Lung (tissue), 12 donors: ENCODE results near the gene MYO18B. TPM values are rescaled to one million over a fixed set of nuclear protein-coding genes. Genes with fewer than 3 reads are reported as not detected.
A peak's percentile ranks its signal among the peaks of the same experiment; 100 is the strongest.

Experiments
- ATAC-seq: fragments of 200-7000 bp; cut with Tn5 transposase; one replicate; pipeline ENCODE4 v1.9.1; 2020; ENCODE audit warnings: moderate number of reproducible peaks; ENCODE audit not compliant: insufficient read depth, low FRiP score
- DNase-seq, 3 donors: peaks; one replicate each; pipeline ENCODE4 v3.0.0-alpha.2; 2013 to 2017
- H3K27ac ChIP-seq, 2 donors: one replicate each; pipeline ENCODE4 v1.5.1; 2013; ENCODE audit warnings: mild to moderate bottlenecking in 2 of 2, moderate library complexity in 2 of 2, control low read depth in 1 of 2, inconsistent platforms in 1 of 2, low read depth in 1 of 2, low read length in 1 of 2
- H3K27me3 ChIP-seq, 3 donors: one replicate each; pipeline ENCODE4 v1.5.1; 2013; ENCODE audit warnings: low read length in 2 of 3; ENCODE audit not compliant: control insufficient read depth in 3 of 3, insufficient read depth in 3 of 3
- H3K36me3 ChIP-seq, 4 donors: one replicate each; pipeline ENCODE4 v1.5.1; 2013; ENCODE audit warnings: low read length in 4 of 4, mild to moderate bottlenecking in 1 of 4, moderate library complexity in 1 of 4; ENCODE audit not compliant: control insufficient read depth in 4 of 4, insufficient read depth in 4 of 4
- H3K4me1 ChIP-seq, 5 donors: one replicate each; pipeline ENCODE4 v1.5.1; 2013; ENCODE audit warnings: low read length in 5 of 5, mild to moderate bottlenecking in 2 of 5, moderate library complexity in 1 of 5; ENCODE audit not compliant: control insufficient read depth in 5 of 5, insufficient read depth in 5 of 5
- H3K4me3 ChIP-seq: one replicate; pipeline ENCODE4 v1.5.1; 2013; ENCODE audit warnings: mild to moderate bottlenecking, control low read depth, moderate library complexity
- H3K9ac ChIP-seq, 2 donors: one replicate each; pipeline ENCODE4 v1.5.1; 2013; ENCODE audit warnings: low read length in 2 of 2, control low read depth in 1 of 2; ENCODE audit not compliant: insufficient read depth in 1 of 2
- H3K9me3 ChIP-seq, 4 donors: one replicate each; pipeline ENCODE4 v1.5.1; 2013; ENCODE audit warnings: low read length in 3 of 4, mild to moderate bottlenecking in 1 of 4, moderate library complexity in 1 of 4; ENCODE audit not compliant: control insufficient read depth in 4 of 4, insufficient read depth in 3 of 4
- CTCF ChIP-seq: IDR thresholded peaks from 2 replicates; pipeline ENCODE4 v1.5.1; 2012; ENCODE audit warnings: mild to moderate bottlenecking; ENCODE audit errors: control extremely low read depth, extremely low read depth
- WGBS, 2 donors: extraction: QIAGEN DNeasy Blood & Tissue Kit; methylation state at CpG; one replicate each; pipeline ENCODE4 v1.1.7; 2013; 5-methylcytosine and 5-hydroxymethylcytosine counted together
- polyA plus RNA-seq, 2 donors: library from polyadenylated mRNA; stranded (reverse); fragments of 200-250 nt; gene quantifications; one replicate each; pipeline ENCODE4 v1.2.1, GENCODE V29; 2013
- total RNA-seq, 2 donors: library from RNA; depleted of rRNA in 1 of 2; stranded (reverse); fragments of >200 nt in 1 of 2; gene quantifications; one replicate each; pipeline ENCODE4 v1.2.1, GENCODE V29; 2014 to 2021
- donor health status: control.
- donor health status: control.
- donor health status: Bipolar disorder and iron deficiency.
- donor health status: healthy.
- donor health status: DM: yes; HTN: yes; CAD: no.

Gene MYO18B
- total and polyA plus RNA-seq, 4 donors = 0.02 to 0.71 (median 0.07) TPM

GRCh38 chr22:25834490-25834889 lies 92.5 kb downstream of the MYO18B start:
- no peak for TF ChIP-seq CTCF
- H3K27ac ChIP-seq = no peak overlapping the region
- WGBS, 2 donors = 60 to 83% methylated on average over 4 of the region's 4 CpGs
- H3K9me3 ChIP-seq = peaks cover 0 to 7% (median 0%) of the 10 kb centered on the region in 4 donors
- no peak overlapping the region for H3K9ac ChIP-seq
- peaks cover 0 to 3% (median 0%) of the 10 kb centered on the region in 3 donors for H3K27me3 ChIP-seq
- no peaks in the 10 kb centered on the region for H3K4me1 ChIP-seq
- peaks cover 0 to 6% (median 0%) of the 10 kb centered on the region in 4 donors for H3K36me3 ChIP-seq
- no peak for DNase-seq
- no peak overlapping the region for H3K4me3 ChIP-seq
- no peak for ATAC-seq

GRCh38 chr22:25835348-25835747 lies 93.4 kb downstream of the MYO18B start:
- WGBS, 2 donors = 72 to 84% methylated on average over 7 of the region's 7 CpGs
- Histone ChIP-seq H3K9ac (no peak overlapping the region), H3K4me1 (no peaks in the 10 kb centered on the region), H3K9me3 (peaks cover 0 to 5% (median 0%) of the 10 kb centered on the region in 4 donors), H3K36me3 (peaks cover 0 to 6% (median 0%) of the 10 kb centered on the region in 4 donors), H3K4me3 (no peak overlapping the region), H3K27me3 (peaks cover 0 to 3% (median 0%) of the 10 kb centered on the region in 3 donors), H3K27ac (no peak overlapping the region)
- DNase-seq = no peak
- TF ChIP-seq CTCF = no peak
- ATAC-seq = no peak

GRCh38 chr22:25837288-25837900 lies 95.4 kb downstream of the MYO18B start:
- 78 to 92% methylated on average over 9 of the region's 9 CpGs for WGBS, 2 donors
- H3K27ac ChIP-seq = peak overlapping the region in 1 of 2 donors; percentile 2
- DNase-seq = no peak
- peaks cover 0 to 2% (median 0%) of the 10 kb centered on the region in 4 donors for H3K9me3 ChIP-seq
- no peak overlapping the region for H3K9ac ChIP-seq
- no peak for TF ChIP-seq CTCF
- H3K36me3 ChIP-seq = peaks cover 0 to 6% (median 0%) of the 10 kb centered on the region in 4 donors
- ATAC-seq = no peak
- no peak overlapping the region for H3K4me3 ChIP-seq
- H3K4me1 ChIP-seq = no peaks in the 10 kb centered on the region
- H3K27me3 ChIP-seq = peaks cover 0 to 3% (median 0%) of the 10 kb centered on the region in 3 donors
